Upper lobe of left lung (tissue), 6 donors: ENCODE data around the gene TENM4. TPM values are rescaled to one million over a fixed set of nuclear protein-coding genes. Genes with fewer than 3 reads are reported as not detected.

Experiments
- ATAC-seq, 2 donors: fragments of 200-7000 bp; cut with Tn5 transposase; one replicate each; pipeline ENCODE4 v1.9.1; 2022; ENCODE audit warnings: mild to moderate bottlenecking in 2 of 2, moderate library complexity in 2 of 2; ENCODE audit not compliant: low FRiP score in 2 of 2
- DNase-seq, 2 donors: peaks; one replicate each; pipeline ENCODE4 v3.0.0-alpha.2; 2019 to 2020
- H3K27ac ChIP-seq, 4 donors: fragments of 200-600 bp; sonication (generic); one replicate each; pipeline ENCODE4 v1.5.1; 2016 to 2019
- H3K27me3 ChIP-seq, 4 donors: fragments of 200-600 bp; sonication (generic); one replicate each; pipeline ENCODE4 v1.5.1; 2017 to 2019
- H3K36me3 ChIP-seq, 4 donors: fragments of 200-600 bp; sonication (generic); one replicate each; pipeline ENCODE4 v1.5.1; 2016 to 2019
- H3K4me1 ChIP-seq, 4 donors: fragments of 200-600 bp; sonication (generic); one replicate each; pipeline ENCODE4 v1.5.1; 2018 to 2019
- H3K4me3 ChIP-seq, 4 donors: fragments of 200-600 bp; sonication (generic); one replicate each; pipeline ENCODE4 v1.5.1; 2017 to 2019; ENCODE audit warnings: mild to moderate bottlenecking in 2 of 4, moderate library complexity in 1 of 4
- H3K9me3 ChIP-seq, 4 donors: fragments of 200-600 bp; sonication (generic); one replicate each; pipeline ENCODE4 v1.5.1; 2018 to 2019
- EP300 ChIP-seq, 4 donors: sonication (generic); formaldehyde crosslinking; IDR thresholded peaks; one replicate each; pipeline ENCODE4 v1.5.1; 2017; ENCODE audit warnings: antibody characterized with exemption in 4 of 4, control low read depth in 2 of 4
- POLR2A ChIP-seq, 4 donors: fragments of 450-650 bp; IDR thresholded peaks; one replicate each; pipeline ENCODE4 v1.5.1; 2016 to 2017; ENCODE audit warnings: antibody characterized with exemption in 4 of 4, mild to moderate bottlenecking in 2 of 4
- POLR2AphosphoS5 ChIP-seq, 2 donors: sonication (generic); formaldehyde crosslinking; IDR thresholded peaks; one replicate each; pipeline ENCODE4 v1.5.1; 2017; ENCODE audit warnings: antibody characterized with exemption in 2 of 2
- WGBS, 2 donors: methylation state at CpG; one replicate each; pipeline ENCODE4 v1.1.5; 2017 to 2018; 5-methylcytosine and 5-hydroxymethylcytosine counted together
- total RNA-seq, 6 donors: library from RNA; depleted of rRNA in 4 of 6; stranded (reverse); fragments of >200 nt in 4 of 6; gene quantifications; one replicate each; pipeline versions ENCODE4 v1.1.0 to v1.2.1, GENCODE V29; 2016 to 2021
- TF ChIP-seq, protein P1 (sequence below), 6 experiments: fragments of 450-650 bp in 4 of 6; fragments of 200-600 bp in 2 of 6; sonication (generic) in 2 of 6; IDR thresholded peaks; one replicate each; pipeline ENCODE4 v1.5.1; 2016 to 2019; ENCODE audit warnings: antibody characterized with exemption in 6 of 6
- donor health status: DM: no; HTN: no; CAD: no; lungs with moderate emphysema.
- donor health status: DM: no; HTN: yes; CAD: no; lungs with severe emphysema.

The TENM4 gene
- total RNA-seq, 6 donors from 2014 or later = 0.11 to 20.0 (median 3.7) TPM

DNA sequence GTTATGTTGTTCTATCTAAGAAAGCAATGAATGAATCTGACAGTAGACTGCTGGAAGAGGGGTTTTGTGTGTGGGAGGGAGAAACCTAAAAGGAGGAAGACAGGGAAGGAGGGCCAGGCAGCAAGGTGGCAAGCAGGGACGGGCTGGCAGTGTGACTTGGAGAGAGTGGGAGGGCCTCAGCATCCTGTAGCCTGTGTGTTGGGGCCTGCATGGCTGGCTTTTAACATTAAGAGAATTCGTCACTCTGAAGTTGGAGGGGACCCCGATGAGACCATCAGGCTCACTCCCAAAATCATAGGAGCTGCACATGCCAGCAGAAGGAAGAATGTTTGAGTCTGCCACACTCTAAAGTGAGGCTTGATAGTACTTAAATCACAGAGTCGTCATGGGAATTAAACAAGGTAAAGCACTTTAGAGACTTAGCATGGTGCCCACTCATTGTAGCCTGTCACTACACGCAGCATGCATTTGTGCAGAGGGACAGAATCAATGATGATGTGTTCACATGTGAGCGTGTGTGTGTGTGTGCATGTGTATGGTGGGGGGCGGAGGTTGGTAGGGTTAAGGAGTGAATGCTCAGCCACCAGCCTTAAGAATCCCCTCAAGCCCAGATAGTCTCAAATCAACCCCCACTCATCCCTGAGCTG is 199.5 kb downstream of the TENM4 start:
- ATAC-seq = no peak
- WGBS, 2 donors = 84 to 92% methylated on average over 7 of the region's 7 CpGs
- no peak overlapping the region for H3K27ac ChIP-seq
- TF ChIP-seq, protein P1, sequence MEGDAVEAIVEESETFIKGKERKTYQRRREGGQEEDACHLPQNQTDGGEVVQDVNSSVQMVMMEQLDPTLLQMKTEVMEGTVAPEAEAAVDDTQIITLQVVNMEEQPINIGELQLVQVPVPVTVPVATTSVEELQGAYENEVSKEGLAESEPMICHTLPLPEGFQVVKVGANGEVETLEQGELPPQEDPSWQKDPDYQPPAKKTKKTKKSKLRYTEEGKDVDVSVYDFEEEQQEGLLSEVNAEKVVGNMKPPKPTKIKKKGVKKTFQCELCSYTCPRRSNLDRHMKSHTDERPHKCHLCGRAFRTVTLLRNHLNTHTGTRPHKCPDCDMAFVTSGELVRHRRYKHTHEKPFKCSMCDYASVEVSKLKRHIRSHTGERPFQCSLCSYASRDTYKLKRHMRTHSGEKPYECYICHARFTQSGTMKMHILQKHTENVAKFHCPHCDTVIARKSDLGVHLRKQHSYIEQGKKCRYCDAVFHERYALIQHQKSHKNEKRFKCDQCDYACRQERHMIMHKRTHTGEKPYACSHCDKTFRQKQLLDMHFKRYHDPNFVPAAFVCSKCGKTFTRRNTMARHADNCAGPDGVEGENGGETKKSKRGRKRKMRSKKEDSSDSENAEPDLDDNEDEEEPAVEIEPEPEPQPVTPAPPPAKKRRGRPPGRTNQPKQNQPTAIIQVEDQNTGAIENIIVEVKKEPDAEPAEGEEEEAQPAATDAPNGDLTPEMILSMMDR (IDR thresholded peaks at IDR 0.05) = no peak
- no peak for TF ChIP-seq POLR2A (IDR thresholded peaks at IDR 0.05)
- no peak for TF ChIP-seq POLR2AphosphoS5 (IDR thresholded peaks at IDR 0.05)
- TF ChIP-seq EP300 (IDR thresholded peaks at IDR 0.05) = no peak
- no peaks in the 10 kb centered on the region for H3K27me3 ChIP-seq
- no peaks in the 10 kb centered on the region for H3K9me3 ChIP-seq
- H3K36me3 ChIP-seq = no peaks in the 10 kb centered on the region
- H3K4me3 ChIP-seq = no peak overlapping the region
- no peak for DNase-seq
- H3K4me1 ChIP-seq = no peaks in the 10 kb centered on the region

DNA sequence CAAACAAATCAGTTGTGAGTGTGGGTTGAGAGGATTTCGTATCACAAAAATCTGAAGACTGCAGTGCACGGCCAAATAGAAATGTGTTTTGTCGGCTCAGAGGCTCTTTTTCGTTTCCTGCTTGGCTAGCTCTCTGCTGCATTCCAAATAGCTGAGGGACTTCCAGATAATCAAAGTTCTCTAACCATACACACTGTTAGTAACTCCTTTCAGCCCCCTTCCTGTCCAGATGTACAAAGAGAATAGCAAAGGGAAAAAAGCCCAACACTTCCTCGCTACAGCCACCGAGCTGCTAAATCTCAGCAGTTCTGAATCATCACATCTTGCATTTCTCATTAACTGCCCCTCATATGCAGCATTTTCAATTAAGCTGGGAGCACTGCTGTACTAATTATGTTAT is 203.1 kb downstream of the TENM4 start:
- no peaks in the 10 kb centered on the region for H3K36me3 ChIP-seq
- WGBS, 2 donors = 15 to 18% methylated on average over 6 of the region's 6 CpGs
- no peaks in the 10 kb centered on the region for H3K4me1 ChIP-seq
- H3K27ac ChIP-seq = no peak overlapping the region
- no peaks in the 10 kb centered on the region for H3K27me3 ChIP-seq
- DNase-seq (no peak), ATAC-seq (peak in 1 of 2 donors; percentile 74)
- TF ChIP-seq POLR2A (IDR thresholded peaks at IDR 0.05) (no peak), POLR2AphosphoS5 (IDR thresholded peaks at IDR 0.05) (no peak), EP300 (IDR thresholded peaks at IDR 0.05) (no peak)
- TF ChIP-seq, protein P1 (IDR thresholded peaks at IDR 0.05) = no peak
- H3K4me3 ChIP-seq = no peak overlapping the region
- no peaks in the 10 kb centered on the region for H3K9me3 ChIP-seq

DNA sequence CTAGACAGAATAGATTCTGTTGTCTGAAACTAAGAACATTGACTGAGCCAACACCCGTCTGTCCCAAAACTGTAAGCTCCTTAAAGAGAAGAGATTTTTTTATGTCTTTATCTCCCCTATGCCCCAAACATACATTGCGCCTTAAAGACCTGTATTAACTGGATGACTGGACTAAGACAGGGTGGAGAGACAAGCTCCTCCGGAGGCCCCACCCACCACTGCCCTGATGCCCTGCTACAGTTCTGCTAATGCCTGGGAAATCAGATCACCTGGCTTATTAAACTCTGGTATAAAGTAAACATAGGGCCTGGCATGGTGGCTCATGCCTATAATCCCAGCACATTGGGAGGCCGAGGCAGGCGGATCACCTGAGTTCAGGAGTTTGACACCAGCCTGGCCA is 203.7 kb downstream of the TENM4 start:
- H3K9me3 ChIP-seq = no peaks in the 10 kb centered on the region
- H3K27ac ChIP-seq = no peak overlapping the region
- no peak overlapping the region for H3K4me3 ChIP-seq
- H3K27me3 ChIP-seq = no peaks in the 10 kb centered on the region
- 86 to 90% methylated on average over 5 of the region's 5 CpGs for WGBS, 2 donors
- ATAC-seq (no peak), DNase-seq (no peak)
- H3K4me1 ChIP-seq = no peaks in the 10 kb centered on the region
- no peaks in the 10 kb centered on the region for H3K36me3 ChIP-seq
- TF ChIP-seq, protein P1 (IDR thresholded peaks at IDR 0.05) = no peak
- TF ChIP-seq EP300 (IDR thresholded peaks at IDR 0.05) (no peak), POLR2A (IDR thresholded peaks at IDR 0.05) (no peak), POLR2AphosphoS5 (IDR thresholded peaks at IDR 0.05) (no peak)

DNA sequence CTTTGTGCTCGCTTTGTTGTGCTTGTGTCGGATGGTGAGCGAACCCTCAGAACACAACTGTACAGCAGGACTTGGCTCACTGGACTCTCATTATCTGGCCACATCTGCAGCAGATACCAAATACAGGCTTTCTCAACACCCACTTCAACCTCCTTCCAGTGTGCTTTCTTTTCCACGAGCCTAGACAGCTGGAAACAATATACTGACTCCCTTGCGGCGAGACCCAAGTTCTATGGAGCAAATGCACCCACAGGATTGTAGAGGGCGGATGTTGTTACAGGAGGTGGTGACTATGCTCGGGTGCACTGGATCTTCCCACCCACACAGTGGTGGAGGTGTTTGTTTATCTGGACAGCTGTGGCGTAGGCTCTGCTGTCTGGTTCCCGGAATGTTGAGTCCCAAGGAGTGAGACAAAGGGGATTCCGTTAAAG is 204.3 kb downstream of the TENM4 start:
- ATAC-seq (peak; percentile 66 to 77), DNase-seq (no peak)
- no peaks in the 10 kb centered on the region for H3K36me3 ChIP-seq
- H3K4me3 ChIP-seq = no peak overlapping the region
- no peaks in the 10 kb centered on the region for H3K27me3 ChIP-seq
- WGBS, 2 donors = 68 to 77% methylated on average over 9 to 11 of the region's 11 CpGs
- TF ChIP-seq POLR2AphosphoS5 (IDR thresholded peaks at IDR 0.05) (no peak), EP300 (IDR thresholded peaks at IDR 0.05) (no peak), POLR2A (IDR thresholded peaks at IDR 0.05) (no peak)
- TF ChIP-seq, protein P1 (IDR thresholded peaks at IDR 0.05) = no peak
- no peak overlapping the region for H3K27ac ChIP-seq
- H3K9me3 ChIP-seq = no peaks in the 10 kb centered on the region
- no peaks in the 10 kb centered on the region for H3K4me1 ChIP-seq

DNA sequence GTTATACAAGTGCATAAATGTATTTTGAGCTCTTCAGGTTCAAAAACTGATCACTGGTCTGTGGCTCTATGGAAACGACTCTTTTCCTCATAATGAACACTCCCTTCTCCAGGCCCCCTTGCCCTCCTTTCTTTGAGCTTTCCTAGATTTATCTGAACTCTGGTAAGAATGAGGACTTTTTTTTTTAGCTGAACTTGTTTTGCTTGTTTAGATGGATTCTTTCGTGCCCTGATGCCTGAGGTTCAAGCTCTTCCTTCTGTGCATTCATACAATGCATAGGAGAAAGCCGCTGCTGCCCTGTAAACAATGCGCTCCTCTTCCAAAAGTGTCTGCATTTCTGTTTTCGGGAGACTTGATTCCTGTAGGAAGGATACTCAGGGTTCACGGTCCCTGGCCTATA is 205.1 kb downstream of the TENM4 start:
- 80 to 96% methylated on average over 6 of the region's 6 CpGs for WGBS, 2 donors
- DNase-seq = no peak
- H3K27ac ChIP-seq = no peak overlapping the region

More for the DNA sequence above, 205.1 kb downstream of the TENM4 start:
- Histone ChIP-seq H3K4me3 (no peak overlapping the region), H3K36me3 (no peaks in the 10 kb centered on the region), H3K27me3 (no peaks in the 10 kb centered on the region), H3K4me1 (no peaks in the 10 kb centered on the region), H3K9me3 (no peaks in the 10 kb centered on the region)
- no peak for ATAC-seq
- TF ChIP-seq, protein P1 (IDR thresholded peaks at IDR 0.05) = no peak
- TF ChIP-seq POLR2A (IDR thresholded peaks at IDR 0.05) (no peak), EP300 (IDR thresholded peaks at IDR 0.05) (no peak), POLR2AphosphoS5 (IDR thresholded peaks at IDR 0.05) (no peak)
